Measurements from ENCODE around the gene CCNG2.

GRCh38 chr4:77197831-77198230, 40.8 kb downstream of the CCNG2 start:
- TF ChIP-seq GATA2 (IDR thresholded peaks at IDR 0.05; ENCODE audit: low read depth, low read length) = no peak
- TF ChIP-seq GATA3 (IDR thresholded peaks at IDR 0.05; ENCODE audit: low read depth, low read length) = no peak

All from SH-SY5Y (cell line).